GM23338 (cell line): Measurements from ENCODE around the gene ACOT11. TPM values are rescaled to one million over a fixed set of nuclear protein-coding genes. Genes with fewer than 3 reads are reported as not detected.

Experiments used
- ATAC-seq: fragments of 200-7000 bp; cut with Tn5 transposase; 3 replicates; pipeline ENCODE4 v1.9.1; 2020
- DNase-seq: peaks from one replicate; pipeline ENCODE4 v3.0.0-alpha.2; 2015; ENCODE audit warnings: low spot score
- H2AFZ ChIP-seq: fragments of 200-600 bp; sonication (generic); 2 replicates; pipeline ENCODE4 v1.8.0; 2016; ENCODE audit warnings: antibody characterized with exemption, mild to moderate bottlenecking, moderate library complexity
- H3F3A ChIP-seq: fragments of 200-600 bp; sonication (generic); replicated peaks from 2 replicates; pipeline ENCODE4 v1.8.0; 2017; ENCODE audit warnings: antibody characterized with exemption, mixed run types, low read depth
- H3K27ac ChIP-seq: fragments of 200-600 bp; sonication (generic); 2 replicates; pipeline ENCODE4 v1.6.1; 2016; ENCODE audit warnings: low read depth
- H3K27me3 ChIP-seq: fragments of 200-600 bp; sonication (generic); 2 replicates; pipeline ENCODE4 v1.8.0; 2016; ENCODE audit warnings: mild to moderate bottlenecking, mixed run types, moderate library complexity; ENCODE audit not compliant: insufficient read depth
- H3K36me3 ChIP-seq: fragments of 200-600 bp; sonication (generic); 2 replicates; pipeline ENCODE4 v1.8.0; 2016; ENCODE audit warnings: mild to moderate bottlenecking; ENCODE audit not compliant: insufficient read depth
- H3K4me1 ChIP-seq: fragments of 200-600 bp; sonication (generic); 2 replicates; pipeline ENCODE4 v1.8.0; 2016; ENCODE audit warnings: mild to moderate bottlenecking, moderate library complexity; ENCODE audit not compliant: insufficient read depth
- H3K4me2 ChIP-seq: fragments of 200-600 bp; sonication (generic); 2 replicates; pipeline ENCODE4 v1.7.1; 2017; ENCODE audit warnings: mixed run types
- H3K4me3 ChIP-seq: fragments of 200-600 bp; sonication (generic); 2 replicates; pipeline ENCODE4 v1.6.1; 2016; ENCODE audit warnings: mixed run types
- H3K79me2 ChIP-seq: fragments of 200-600 bp; sonication (generic); replicated peaks from 2 replicates; pipeline ENCODE4 v1.8.0; 2017; ENCODE audit warnings: mild to moderate bottlenecking; ENCODE audit not compliant: insufficient read depth
- H3K9me2 ChIP-seq: fragments of 200-600 bp; sonication (generic); 2 replicates; pipeline ENCODE4 v1.8.0; 2017; ENCODE audit not compliant: insufficient read depth
- H4K20me1 ChIP-seq: fragments of 200-600 bp; sonication (generic); replicated peaks from 2 replicates; pipeline ENCODE4 v1.8.0; 2017; ENCODE audit warnings: mild to moderate bottlenecking; ENCODE audit not compliant: insufficient read depth
- H3K27ac Mint-ChIP-seq: 2 replicates; pipeline ENCODE4 v1.8.0; 2020; ENCODE audit warnings: inconsistent platforms, mild to moderate bottlenecking, moderate library complexity, mixed read lengths
- H3K27me3 Mint-ChIP-seq: 3 replicates; pipeline ENCODE4 v1.8.0; 2022; ENCODE audit warnings: low read depth, mild to moderate bottlenecking, moderate library complexity, mixed read lengths, inconsistent platforms; ENCODE audit not compliant: insufficient read depth, poor library complexity
- H3K36me3 Mint-ChIP-seq: 3 replicates; pipeline ENCODE4 v1.8.0; 2021; ENCODE audit warnings: low read depth, mild to moderate bottlenecking, inconsistent platforms, moderate library complexity, mixed read lengths
- H3K4me1 Mint-ChIP-seq: 3 replicates; pipeline ENCODE4 v1.8.0; 2020; ENCODE audit warnings: mild to moderate bottlenecking, inconsistent platforms, mixed read lengths
- H3K4me3 Mint-ChIP-seq: 3 replicates; pipeline ENCODE4 v1.8.0; 2021; ENCODE audit warnings: moderate library complexity, mild to moderate bottlenecking, inconsistent platforms, mixed read lengths
- H3K9me3 Mint-ChIP-seq: 3 replicates; pipeline ENCODE4 v1.8.0; 2020; ENCODE audit warnings: moderate library complexity, mild to moderate bottlenecking, inconsistent platforms, mixed read lengths
- CREB1 ChIP-seq: fragments of 250-450 bp; sonication (Bioruptor Pico); IDR thresholded peaks from 2 replicates; pipeline ENCODE4 v1.5.0; 2020; ENCODE audit warnings: low read depth, mild to moderate bottlenecking, moderate library complexity
- EZH2 ChIP-seq: fragments of 200-600 bp; sonication (generic); IDR thresholded peaks from one replicate; pipeline ENCODE4 v1.8.0; 2017; ENCODE audit warnings: antibody characterized with exemption, mild to moderate bottlenecking, low read depth; ENCODE audit not compliant: unreplicated experiment
- EZH2phosphoT487 ChIP-seq: fragments of 200-600 bp; sonication (generic); IDR thresholded peaks from one replicate; pipeline ENCODE4 v1.8.1; 2018; ENCODE audit warnings: antibody characterized with exemption; ENCODE audit not compliant: unreplicated experiment
- JUNB ChIP-seq: IDR thresholded peaks from one replicate; pipeline ENCODE4 v1.6.1; 2016; ENCODE audit warnings: antibody characterized with exemption; ENCODE audit not compliant: unreplicated experiment
- NANOG ChIP-seq: IDR thresholded peaks from 2 replicates; pipeline ENCODE4 v1.6.1; 2016; ENCODE audit warnings: antibody characterized with exemption, borderline replicate concordance
- POLR2AphosphoS5 ChIP-seq: IDR thresholded peaks from 2 replicates; pipeline ENCODE4 v1.6.1; 2016; ENCODE audit warnings: antibody characterized with exemption, low read depth
- STAT1 ChIP-seq: IDR thresholded peaks from one replicate; pipeline ENCODE4 v1.6.1; 2016; ENCODE audit warnings: antibody characterized with exemption; ENCODE audit not compliant: unreplicated experiment
- ZNF114 ChIP-seq: fragments of 250-450 bp; sonication (Bioruptor Pico); IDR thresholded peaks from 2 replicates; pipeline ENCODE4 v1.5.0; 2020; ENCODE audit warnings: mild to moderate bottlenecking, moderate library complexity
- ZNF331 ChIP-seq: fragments of 250-450 bp; sonication (Bioruptor Pico); IDR thresholded peaks from 2 replicates; pipeline ENCODE4 v1.5.0; 2020; ENCODE audit warnings: low read depth, mild to moderate bottlenecking, moderate library complexity
- polyA plus RNA-seq: library from polyadenylated mRNA; unstranded; fragments of >200 nt; fragmentation: Nextera tagmentation; extraction: Ambion mirVana; gene quantifications from 2 replicates; pipeline ENCODE4 v1.2.1, GENCODE V29; 2016
- total RNA-seq: library from RNA; depleted of rRNA; stranded (reverse); fragments of >200 nt; shearing (Covaris generic); gene quantifications from 2 replicates; pipeline ENCODE4 v1.2.3, GENCODE V29; 2014
- TF ChIP-seq, protein P1 (sequence below): fragments of 250-450 bp; sonication (Bioruptor Pico); IDR thresholded peaks from 2 replicates; pipeline ENCODE4 v1.5.0; 2020; ENCODE audit warnings: mild to moderate bottlenecking, moderate library complexity
- TF ChIP-seq, protein P2 (sequence below): IDR thresholded peaks from 2 replicates; pipeline ENCODE4 v1.6.1; 2016; ENCODE audit warnings: antibody characterized with exemption
- TF ChIP-seq, protein P3 (sequence below), 2 experiments: fragments of 200-600 bp in 1 of 2; sonication (generic) in 1 of 2; conservative IDR thresholded peaks; 2 replicates each; pipeline versions ENCODE4 v1.5.1 to v1.6.1; 2016 to 2017; ENCODE audit warnings: antibody characterized with exemption in 2 of 2, low read depth in 2 of 2, mild to moderate bottlenecking in 2 of 2, moderate library complexity in 1 of 2
- TF ChIP-seq, protein P4 (sequence below): IDR thresholded peaks from one replicate; pipeline ENCODE4 v1.6.1; 2018; ENCODE audit warnings: antibody characterized with exemption; ENCODE audit not compliant: unreplicated experiment

ACOT11 gene
- total and polyA plus RNA-seq, 2 experiments from 2014 or later, result 1.6 to 2.7 TPM

DNA sequence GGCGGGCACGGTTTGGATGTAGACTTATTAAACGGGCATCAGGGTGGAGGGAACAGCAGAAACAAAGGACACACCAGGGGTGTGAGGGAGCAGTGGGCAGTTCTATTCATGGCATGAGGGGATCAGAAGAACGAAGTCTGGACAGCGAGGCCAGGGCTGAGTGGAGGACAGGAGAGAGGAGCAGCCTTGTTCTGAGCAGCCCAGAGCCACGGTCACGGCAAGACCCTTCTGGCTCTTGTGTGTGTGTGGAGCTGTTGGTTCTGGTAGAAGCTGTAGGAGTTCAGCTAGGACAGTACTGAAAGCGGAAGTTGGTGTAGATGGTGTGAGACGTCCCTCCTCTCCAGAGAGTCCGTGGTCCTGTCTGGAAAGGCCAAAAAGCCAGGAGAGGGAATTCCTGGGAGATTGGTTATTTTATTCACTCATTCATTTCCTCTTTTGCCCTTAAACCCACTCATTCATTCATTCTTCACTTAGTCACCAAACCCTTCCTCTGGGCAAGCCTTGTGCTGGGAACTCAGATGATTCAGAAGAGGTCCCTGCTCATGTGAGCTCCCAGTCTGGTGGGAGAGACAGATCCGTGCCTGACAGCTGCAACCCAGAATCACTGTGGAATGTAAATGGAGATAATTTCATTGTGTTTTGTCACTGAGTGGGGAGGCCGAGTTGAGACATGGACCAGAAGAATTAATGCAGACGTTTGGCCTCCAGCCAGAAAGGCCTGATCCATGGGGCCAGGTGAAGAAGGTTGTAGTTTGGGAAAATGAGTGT is 4.1 kb upstream of the ACOT11 start:
- TF ChIP-seq ZNF114 (no peak), ZNF331 (CRISPR knock-in tag) (no peak), POLR2AphosphoS5 (no peak), CREB1 (CRISPR knock-in tag) (no peak), STAT1 (no peak), EZH2 (no peak), NANOG (no peak), EZH2phosphoT487 (no peak), JUNB (no peak)
- TF ChIP-seq, protein P1, sequence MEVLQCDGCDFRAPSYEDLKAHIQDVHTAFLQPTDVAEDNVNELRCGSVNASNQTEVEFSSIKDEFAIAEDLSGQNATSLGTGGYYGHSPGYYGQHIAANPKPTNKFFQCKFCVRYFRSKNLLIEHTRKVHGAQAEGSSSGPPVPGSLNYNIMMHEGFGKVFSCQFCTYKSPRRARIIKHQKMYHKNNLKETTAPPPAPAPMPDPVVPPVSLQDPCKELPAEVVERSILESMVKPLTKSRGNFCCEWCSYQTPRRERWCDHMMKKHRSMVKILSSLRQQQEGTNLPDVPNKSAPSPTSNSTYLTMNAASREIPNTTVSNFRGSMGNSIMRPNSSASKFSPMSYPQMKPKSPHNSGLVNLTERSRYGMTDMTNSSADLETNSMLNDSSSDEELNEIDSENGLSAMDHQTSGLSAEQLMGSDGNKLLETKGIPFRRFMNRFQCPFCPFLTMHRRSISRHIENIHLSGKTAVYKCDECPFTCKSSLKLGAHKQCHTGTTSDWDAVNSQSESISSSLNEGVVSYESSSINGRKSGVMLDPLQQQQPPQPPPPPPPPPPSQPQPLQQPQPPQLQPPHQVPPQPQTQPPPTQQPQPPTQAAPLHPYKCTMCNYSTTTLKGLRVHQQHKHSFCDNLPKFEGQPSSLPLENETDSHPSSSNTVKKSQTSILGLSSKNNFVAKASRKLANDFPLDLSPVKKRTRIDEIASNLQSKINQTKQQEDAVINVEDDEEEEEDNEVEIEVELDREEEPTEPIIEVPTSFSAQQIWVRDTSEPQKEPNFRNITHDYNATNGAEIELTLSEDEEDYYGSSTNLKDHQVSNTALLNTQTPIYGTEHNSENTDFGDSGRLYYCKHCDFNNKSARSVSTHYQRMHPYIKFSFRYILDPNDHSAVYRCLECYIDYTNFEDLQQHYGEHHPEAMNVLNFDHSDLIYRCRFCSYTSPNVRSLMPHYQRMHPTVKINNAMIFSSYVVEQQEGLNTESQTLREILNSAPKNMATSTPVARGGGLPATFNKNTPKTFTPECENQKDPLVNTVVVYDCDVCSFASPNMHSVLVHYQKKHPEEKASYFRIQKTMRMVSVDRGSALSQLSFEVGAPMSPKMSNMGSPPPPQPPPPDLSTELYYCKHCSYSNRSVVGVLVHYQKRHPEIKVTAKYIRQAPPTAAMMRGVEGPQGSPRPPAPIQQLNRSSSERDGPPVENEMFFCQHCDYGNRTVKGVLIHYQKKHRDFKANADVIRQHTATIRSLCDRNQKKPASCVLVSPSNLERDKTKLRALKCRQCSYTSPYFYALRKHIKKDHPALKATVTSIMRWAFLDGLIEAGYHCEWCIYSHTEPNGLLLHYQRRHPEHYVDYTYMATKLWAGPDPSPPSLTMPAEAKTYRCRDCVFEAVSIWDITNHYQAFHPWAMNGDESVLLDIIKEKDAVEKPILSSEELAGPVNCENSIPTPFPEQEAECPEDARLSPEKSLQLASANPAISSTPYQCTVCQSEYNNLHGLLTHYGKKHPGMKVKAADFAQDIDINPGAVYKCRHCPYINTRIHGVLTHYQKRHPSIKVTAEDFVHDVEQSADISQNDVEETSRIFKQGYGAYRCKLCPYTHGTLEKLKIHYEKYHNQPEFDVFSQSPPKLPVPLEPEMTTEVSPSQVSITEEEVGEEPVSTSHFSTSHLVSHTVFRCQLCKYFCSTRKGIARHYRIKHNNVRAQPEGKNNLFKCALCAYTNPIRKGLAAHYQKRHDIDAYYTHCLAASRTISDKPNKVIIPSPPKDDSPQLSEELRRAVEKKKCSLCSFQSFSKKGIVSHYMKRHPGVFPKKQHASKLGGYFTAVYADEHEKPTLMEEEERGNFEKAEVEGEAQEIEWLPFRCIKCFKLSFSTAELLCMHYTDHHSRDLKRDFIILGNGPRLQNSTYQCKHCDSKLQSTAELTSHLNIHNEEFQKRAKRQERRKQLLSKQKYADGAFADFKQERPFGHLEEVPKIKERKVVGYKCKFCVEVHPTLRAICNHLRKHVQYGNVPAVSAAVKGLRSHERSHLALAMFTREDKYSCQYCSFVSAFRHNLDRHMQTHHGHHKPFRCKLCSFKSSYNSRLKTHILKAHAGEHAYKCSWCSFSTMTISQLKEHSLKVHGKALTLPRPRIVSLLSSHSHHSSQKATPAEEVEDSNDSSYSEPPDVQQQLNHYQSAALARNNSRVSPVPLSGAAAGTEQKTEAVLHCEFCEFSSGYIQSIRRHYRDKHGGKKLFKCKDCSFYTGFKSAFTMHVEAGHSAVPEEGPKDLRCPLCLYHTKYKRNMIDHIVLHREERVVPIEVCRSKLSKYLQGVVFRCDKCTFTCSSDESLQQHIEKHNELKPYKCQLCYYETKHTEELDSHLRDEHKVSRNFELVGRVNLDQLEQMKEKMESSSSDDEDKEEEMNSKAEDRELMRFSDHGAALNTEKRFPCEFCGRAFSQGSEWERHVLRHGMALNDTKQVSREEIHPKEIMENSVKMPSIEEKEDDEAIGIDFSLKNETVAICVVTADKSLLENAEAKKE (CRISPR knock-in tag), result no peak
- TF ChIP-seq, protein P2, sequence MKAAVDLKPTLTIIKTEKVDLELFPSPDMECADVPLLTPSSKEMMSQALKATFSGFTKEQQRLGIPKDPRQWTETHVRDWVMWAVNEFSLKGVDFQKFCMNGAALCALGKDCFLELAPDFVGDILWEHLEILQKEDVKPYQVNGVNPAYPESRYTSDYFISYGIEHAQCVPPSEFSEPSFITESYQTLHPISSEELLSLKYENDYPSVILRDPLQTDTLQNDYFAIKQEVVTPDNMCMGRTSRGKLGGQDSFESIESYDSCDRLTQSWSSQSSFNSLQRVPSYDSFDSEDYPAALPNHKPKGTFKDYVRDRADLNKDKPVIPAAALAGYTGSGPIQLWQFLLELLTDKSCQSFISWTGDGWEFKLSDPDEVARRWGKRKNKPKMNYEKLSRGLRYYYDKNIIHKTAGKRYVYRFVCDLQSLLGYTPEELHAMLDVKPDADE, result no peak
- TF ChIP-seq, protein P3, sequence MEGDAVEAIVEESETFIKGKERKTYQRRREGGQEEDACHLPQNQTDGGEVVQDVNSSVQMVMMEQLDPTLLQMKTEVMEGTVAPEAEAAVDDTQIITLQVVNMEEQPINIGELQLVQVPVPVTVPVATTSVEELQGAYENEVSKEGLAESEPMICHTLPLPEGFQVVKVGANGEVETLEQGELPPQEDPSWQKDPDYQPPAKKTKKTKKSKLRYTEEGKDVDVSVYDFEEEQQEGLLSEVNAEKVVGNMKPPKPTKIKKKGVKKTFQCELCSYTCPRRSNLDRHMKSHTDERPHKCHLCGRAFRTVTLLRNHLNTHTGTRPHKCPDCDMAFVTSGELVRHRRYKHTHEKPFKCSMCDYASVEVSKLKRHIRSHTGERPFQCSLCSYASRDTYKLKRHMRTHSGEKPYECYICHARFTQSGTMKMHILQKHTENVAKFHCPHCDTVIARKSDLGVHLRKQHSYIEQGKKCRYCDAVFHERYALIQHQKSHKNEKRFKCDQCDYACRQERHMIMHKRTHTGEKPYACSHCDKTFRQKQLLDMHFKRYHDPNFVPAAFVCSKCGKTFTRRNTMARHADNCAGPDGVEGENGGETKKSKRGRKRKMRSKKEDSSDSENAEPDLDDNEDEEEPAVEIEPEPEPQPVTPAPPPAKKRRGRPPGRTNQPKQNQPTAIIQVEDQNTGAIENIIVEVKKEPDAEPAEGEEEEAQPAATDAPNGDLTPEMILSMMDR (conservative IDR thresholded peaks at IDR 0.05; ENCODE audit: low read depth in 2 of 2), result no peak
- TF ChIP-seq, protein P4, sequence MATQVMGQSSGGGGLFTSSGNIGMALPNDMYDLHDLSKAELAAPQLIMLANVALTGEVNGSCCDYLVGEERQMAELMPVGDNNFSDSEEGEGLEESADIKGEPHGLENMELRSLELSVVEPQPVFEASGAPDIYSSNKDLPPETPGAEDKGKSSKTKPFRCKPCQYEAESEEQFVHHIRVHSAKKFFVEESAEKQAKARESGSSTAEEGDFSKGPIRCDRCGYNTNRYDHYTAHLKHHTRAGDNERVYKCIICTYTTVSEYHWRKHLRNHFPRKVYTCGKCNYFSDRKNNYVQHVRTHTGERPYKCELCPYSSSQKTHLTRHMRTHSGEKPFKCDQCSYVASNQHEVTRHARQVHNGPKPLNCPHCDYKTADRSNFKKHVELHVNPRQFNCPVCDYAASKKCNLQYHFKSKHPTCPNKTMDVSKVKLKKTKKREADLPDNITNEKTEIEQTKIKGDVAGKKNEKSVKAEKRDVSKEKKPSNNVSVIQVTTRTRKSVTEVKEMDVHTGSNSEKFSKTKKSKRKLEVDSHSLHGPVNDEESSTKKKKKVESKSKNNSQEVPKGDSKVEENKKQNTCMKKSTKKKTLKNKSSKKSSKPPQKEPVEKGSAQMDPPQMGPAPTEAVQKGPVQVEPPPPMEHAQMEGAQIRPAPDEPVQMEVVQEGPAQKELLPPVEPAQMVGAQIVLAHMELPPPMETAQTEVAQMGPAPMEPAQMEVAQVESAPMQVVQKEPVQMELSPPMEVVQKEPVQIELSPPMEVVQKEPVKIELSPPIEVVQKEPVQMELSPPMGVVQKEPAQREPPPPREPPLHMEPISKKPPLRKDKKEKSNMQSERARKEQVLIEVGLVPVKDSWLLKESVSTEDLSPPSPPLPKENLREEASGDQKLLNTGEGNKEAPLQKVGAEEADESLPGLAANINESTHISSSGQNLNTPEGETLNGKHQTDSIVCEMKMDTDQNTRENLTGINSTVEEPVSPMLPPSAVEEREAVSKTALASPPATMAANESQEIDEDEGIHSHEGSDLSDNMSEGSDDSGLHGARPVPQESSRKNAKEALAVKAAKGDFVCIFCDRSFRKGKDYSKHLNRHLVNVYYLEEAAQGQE, result no peak
- H3K36me3 Mint-ChIP-seq, result no peaks in the 10 kb centered on the region
- no peak overlapping the region for H2AFZ ChIP-seq
- no peaks in the 10 kb centered on the region for H3K27me3 ChIP-seq
- H3K79me2 ChIP-seq, result no peaks in the 10 kb centered on the region
- no peak overlapping the region for H3K27ac Mint-ChIP-seq
- no peak overlapping the region; the same call in 2 of the 3 replicates for H3K4me3 Mint-ChIP-seq
- peak overlapping the region; percentile 74; the same call in 1 of the 2 replicates for H3K4me3 ChIP-seq
- H3K36me3 ChIP-seq, result no peaks in the 10 kb centered on the region
- H3F3A ChIP-seq, result peaks cover 23% of the 10 kb centered on the region
- peak overlapping the region; percentile 91 for H3K4me2 ChIP-seq
- no peak overlapping the region for H3K27ac ChIP-seq
- H3K27me3 Mint-ChIP-seq, result peaks cover 19% of the 10 kb centered on the region
- peaks cover 34% of the 10 kb centered on the region for H3K4me1 ChIP-seq
- peaks cover 37% of the 10 kb centered on the region for H3K4me1 Mint-ChIP-seq
- H4K20me1 ChIP-seq, result no peaks in the 10 kb centered on the region
- no peaks in the 10 kb centered on the region for H3K9me3 Mint-ChIP-seq
- DNase-seq (no peak), ATAC-seq (no peak)
- H3K9me2 ChIP-seq, result no peaks in the 10 kb centered on the region
